ENCODE data around the gene EPHA4.

DNA sequence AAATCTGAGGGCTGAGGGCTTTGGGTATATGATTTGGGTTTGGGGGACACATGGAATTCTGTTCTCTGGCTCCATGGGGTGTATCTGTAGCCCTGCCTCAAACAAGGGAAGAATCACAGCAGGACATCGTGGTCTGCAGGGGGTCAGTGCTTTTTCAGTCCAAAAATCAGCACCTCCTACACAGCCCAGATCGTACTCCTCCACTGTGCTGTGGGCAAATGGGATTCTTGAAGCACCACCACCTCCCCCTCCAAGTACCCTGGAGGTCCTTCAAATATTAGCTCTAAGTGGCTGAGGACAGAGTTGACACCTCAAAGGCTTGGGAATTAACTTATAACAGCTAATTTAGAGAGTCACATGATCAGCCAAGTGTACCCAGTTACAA, 41.5 kb downstream of the EPHA4 start:
- TF ChIP-seq, protein P1, sequence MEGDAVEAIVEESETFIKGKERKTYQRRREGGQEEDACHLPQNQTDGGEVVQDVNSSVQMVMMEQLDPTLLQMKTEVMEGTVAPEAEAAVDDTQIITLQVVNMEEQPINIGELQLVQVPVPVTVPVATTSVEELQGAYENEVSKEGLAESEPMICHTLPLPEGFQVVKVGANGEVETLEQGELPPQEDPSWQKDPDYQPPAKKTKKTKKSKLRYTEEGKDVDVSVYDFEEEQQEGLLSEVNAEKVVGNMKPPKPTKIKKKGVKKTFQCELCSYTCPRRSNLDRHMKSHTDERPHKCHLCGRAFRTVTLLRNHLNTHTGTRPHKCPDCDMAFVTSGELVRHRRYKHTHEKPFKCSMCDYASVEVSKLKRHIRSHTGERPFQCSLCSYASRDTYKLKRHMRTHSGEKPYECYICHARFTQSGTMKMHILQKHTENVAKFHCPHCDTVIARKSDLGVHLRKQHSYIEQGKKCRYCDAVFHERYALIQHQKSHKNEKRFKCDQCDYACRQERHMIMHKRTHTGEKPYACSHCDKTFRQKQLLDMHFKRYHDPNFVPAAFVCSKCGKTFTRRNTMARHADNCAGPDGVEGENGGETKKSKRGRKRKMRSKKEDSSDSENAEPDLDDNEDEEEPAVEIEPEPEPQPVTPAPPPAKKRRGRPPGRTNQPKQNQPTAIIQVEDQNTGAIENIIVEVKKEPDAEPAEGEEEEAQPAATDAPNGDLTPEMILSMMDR (IDR thresholded peaks at IDR 0.05): no peak
- no peak for TF ChIP-seq EP300 (IDR thresholded peaks at IDR 0.05)
- no peak for TF ChIP-seq POLR2A (IDR thresholded peaks at IDR 0.05)
